T-cell (primary cell): ENCODE results near the gene GAGE12C. TPM values are rescaled to one million over a fixed set of nuclear protein-coding genes. Genes with fewer than 3 reads are reported as not detected.
"Not testable (repeated sequence)": the region's sequence is repeated elsewhere in the genome, so short reads cannot be mapped to it uniquely, and the experiment has no call there.

Source experiments
- ATAC-seq, 4 experiments: fragments of 200-7000 bp in 3 of 4; fragments of 150-1000 bp in 1 of 4; cut with Tn5 transposase; replicated peaks in 1 of 4; 1 replicate in 3 of 4; 2 replicates in 1 of 4; pipeline ENCODE4 v1.10.0; 2021; ENCODE audit warnings: moderate library complexity in 3 of 4, mild to moderate bottlenecking in 2 of 4, moderate number of reproducible peaks in 1 of 4
- CTCF ChIA-PET, 2 donors: fragments of 300-600 bp; sonication (Branson Sonifier 250); formaldehyde crosslinking; loops; one replicate each; lab custom pipeline; 2022; ENCODE audit warnings: antibody characterized with exemption in 2 of 2; lab: Charles Lee
- POLR2A ChIA-PET, 2 donors: fragments of 300-600 bp; sonication (Branson Sonifier 250); formaldehyde crosslinking; loops; one replicate each; lab custom pipeline; 2022; ENCODE audit warnings: antibody characterized with exemption in 2 of 2; lab: Charles Lee
- DNase-seq, 35 experiments: peaks; one replicate each; pipeline versions ENCODE4 v3.0.0 to v3.0.0-alpha.2; 2013 to 2023
- H3K27ac ChIP-seq: one replicate; pipeline ENCODE4 v1.5.1; 2013; ENCODE audit warnings: low read length
- H3K27me3 ChIP-seq, 2 experiments: replicated peaks in 1 of 2; 1 replicate in 1 of 2; 2 replicates in 1 of 2; pipeline versions ENCODE4 v1.6.1 to v1.7.0; 2013; ENCODE audit warnings: low read length in 1 of 2, mixed read lengths in 1 of 2; ENCODE audit not compliant: control insufficient read depth in 2 of 2, insufficient read depth in 2 of 2; ENCODE audit errors: extremely low read depth in 1 of 2
- H3K36me3 ChIP-seq, 2 donors: 1 replicate in 1 of 2; 2 replicates in 1 of 2; pipeline versions ENCODE4 v1.6.1 to v1.7.0; 2013; ENCODE audit warnings: low read length in 1 of 2; ENCODE audit not compliant: control insufficient read depth in 2 of 2, insufficient read depth in 1 of 2; ENCODE audit errors: extremely low read depth in 1 of 2
- H3K4me1 ChIP-seq, 2 experiments: 1 replicate in 1 of 2; 2 replicates in 1 of 2; pipeline versions ENCODE4 v1.6.1 to v1.7.0; 2013; ENCODE audit warnings: low read length in 2 of 2, mixed read lengths in 1 of 2; ENCODE audit not compliant: insufficient read depth in 2 of 2, control insufficient read depth in 1 of 2; ENCODE audit errors: extremely low read depth in 1 of 2
- H3K4me3 ChIP-seq, 2 donors: 1 replicate in 1 of 2; 2 replicates in 1 of 2; pipeline versions ENCODE4 v1.5.1 to v1.7.0; 2013; ENCODE audit warnings: mild to moderate bottlenecking in 2 of 2, low read length in 1 of 2, moderate library complexity in 1 of 2; ENCODE audit not compliant: control insufficient read depth in 1 of 2; ENCODE audit errors: extremely low read depth in 1 of 2
- H3K9me3 ChIP-seq: 2 replicates; pipeline ENCODE4 v1.7.0; 2013
- H3K27ac Mint-ChIP-seq, 2 donors: one replicate each; pipeline ENCODE4 v1.8.0; 2020 to 2021; ENCODE audit warnings: mild to moderate bottlenecking in 2 of 2, mixed read lengths in 2 of 2
- H3K27me3 Mint-ChIP-seq, 2 donors: one replicate each; pipeline ENCODE4 v1.8.0; 2021 to 2022; ENCODE audit warnings: mixed read lengths in 2 of 2
- H3K36me3 Mint-ChIP-seq: one replicate; pipeline ENCODE4 v1.8.0; 2021; ENCODE audit warnings: mixed read lengths
- H3K4me1 Mint-ChIP-seq, 3 donors: one replicate each; pipeline ENCODE4 v1.8.0; 2020 to 2022; ENCODE audit warnings: mixed read lengths in 3 of 3, mild to moderate bottlenecking in 1 of 3
- H3K4me3 Mint-ChIP-seq, 3 donors: one replicate each; pipeline ENCODE4 v1.8.0; 2020 to 2022; ENCODE audit warnings: mild to moderate bottlenecking in 3 of 3, mixed read lengths in 3 of 3, moderate library complexity in 3 of 3
- H3K9me3 Mint-ChIP-seq, 3 donors: one replicate each; pipeline ENCODE4 v1.8.0; 2020 to 2022; ENCODE audit warnings: mixed read lengths in 3 of 3
- WGBS: methylation state at CpG from one replicate; pipeline ENCODE4 v1.1.5; 2013; ENCODE audit warnings: missing lambda C conversion rate; ENCODE audit not compliant: insufficient coverage; 5-methylcytosine and 5-hydroxymethylcytosine counted together
- total RNA-seq, 35 experiments: library from RNA in 6 of 35; stranded (reverse) in 6 of 35; fragments of 120-200 nt in 1 of 35; gene quantifications; one replicate each; pipeline versions ENCODE4 v1.2.1 to v1.2.4 and lab custom pipeline; 2013 to 2026

The GAGE12C gene
- total RNA-seq, 5 donors from 2014 or later (not counting 1 experiment from before 2014, with no cell fraction given), result not detected

GRCh38 chrX:49579649-49580048, 47.7 kb downstream of the GAGE12C start, which contains the start of gene GAGE12H:
Gene GAGE12H, plus strand, starts transcription at chrX:49579949. Its CDS starts 1,155 bp downstream, at chrX:49581104.
- CTCF ChIA-PET, POLR2A ChIA-PET, H3K36me3 ChIP-seq, DNase-seq, H3K4me3 ChIP-seq, H3K27me3 ChIP-seq, ATAC-seq, H3K4me1 Mint-ChIP-seq, H3K9me3 ChIP-seq, H3K27ac Mint-ChIP-seq, H3K9me3 Mint-ChIP-seq, H3K27ac ChIP-seq, H3K4me3 Mint-ChIP-seq, H3K27me3 Mint-ChIP-seq, H3K4me1 ChIP-seq, H3K36me3 Mint-ChIP-seq: not testable (repeated sequence)
- WGBS, result no CpG with 5 or more reads among the region's 16 CpGs

Other genes with a start within 250 kb of the GAGE12C start
- gene GAGE10, start 228.5 kb upstream of the GAGE12C start, total RNA-seq, result under 1 TPM in 1 of 5 donors, not detected in 4; 0.66 TPM
- not detected for gene GAGE12J, start 210.1 kb upstream of the GAGE12C start, total RNA-seq
- gene GAGE13, start 200.6 kb upstream of the GAGE12C start, total RNA-seq, result not detected
- not detected for gene GAGE12D, start 9.6 kb downstream of the GAGE12C start, total RNA-seq
- not detected for gene GAGE12E, start 19.1 kb downstream of the GAGE12C start, total RNA-seq
- gene GAGE12F, start 28.7 kb downstream of the GAGE12C start, total RNA-seq, result under 1 TPM in 2 of 5 donors, not detected in 3; 0.63 to 0.64 TPM
- gene GAGE12G, start 38.2 kb downstream of the GAGE12C start, total RNA-seq, result under 1 TPM in 2 of 5 donors, not detected in 3; 0.63 to 0.64 TPM
- not detected for gene GAGE12H, start 47.8 kb downstream of the GAGE12C start, total RNA-seq
- gene GAGE2A, start 57.3 kb downstream of the GAGE12C start, total RNA-seq, result not detected
- gene GAGE1, start 66.8 kb downstream of the GAGE12C start, total RNA-seq, result under 1 TPM in 2 of 5 donors, not detected in 3; 0.54 to 0.72 TPM
- not detected for gene PAGE1, start 163.8 kb downstream of the GAGE12C start, total RNA-seq